DOHH2 (cell line): ENCODE results near the gene MAP7D2.

Source experiments
- CTCF ChIP-seq: fragments of 200-600 bp; sonication (generic); IDR thresholded peaks from one replicate; pipeline ENCODE4 v1.5.1; 2014; ENCODE audit warnings: antibody characterized with exemption, mild to moderate bottlenecking, low read depth, low read length; ENCODE audit not compliant: poor library complexity, severe bottlenecking
- EZH2phosphoT487 ChIP-seq: fragments of 200-600 bp; sonication (generic); IDR thresholded peaks from 2 replicates; pipeline ENCODE4 v1.6.1; 2017; ENCODE audit warnings: borderline replicate concordance, mild to moderate bottlenecking, antibody characterized with exemption, low read length, moderate library complexity, mixed read lengths

DNA sequence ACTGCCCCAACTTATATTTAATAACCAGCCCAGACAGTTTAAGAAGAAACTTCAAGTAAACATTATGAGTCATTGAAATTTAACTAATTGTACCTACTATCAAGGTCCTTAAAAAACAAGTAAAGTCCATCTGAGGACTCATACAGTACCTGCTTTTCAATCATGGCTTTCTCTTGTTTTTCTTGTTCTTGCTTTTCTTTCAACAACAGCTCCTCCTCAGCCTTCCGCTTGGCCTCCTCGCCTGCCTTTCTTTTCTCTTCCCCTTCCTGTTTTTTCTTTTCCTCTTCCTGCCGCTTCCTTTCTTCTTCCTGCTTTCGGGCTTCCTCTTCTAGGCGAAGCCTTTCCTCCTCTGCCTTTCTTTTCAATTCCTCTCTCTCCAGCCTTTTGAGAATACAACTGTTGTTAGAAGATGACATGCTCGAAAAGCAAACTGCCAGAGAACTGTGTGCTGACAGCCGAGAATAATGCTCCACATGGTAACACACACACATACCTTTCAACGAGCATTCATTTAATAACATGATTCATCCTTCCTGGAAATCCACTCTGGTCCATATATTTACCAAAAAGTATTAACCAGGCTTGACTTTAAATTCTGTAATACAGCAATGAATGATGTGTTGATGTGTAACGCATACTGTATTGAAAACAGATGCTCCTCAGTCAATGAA, 100.6 kb downstream of the MAP7D2 start:
- TF ChIP-seq CTCF (no peak), EZH2phosphoT487 (no peak)
